Forelimb muscle (tissue), 1 donor: ENCODE measurements around the gene ABAT. TPM values are rescaled to one million over a fixed set of nuclear protein-coding genes. Genes with fewer than 3 reads are reported as not detected.
"Not testable (repeated sequence)": the region's sequence is repeated elsewhere in the genome, so short reads cannot be mapped to it uniquely, and the experiment has no call there.

Experiments used
- DNase-seq: peaks from one replicate; pipeline ENCODE4 v3.0.0-alpha.2; 2013; ENCODE audit warnings: low read depth
- polyA plus RNA-seq: library from polyadenylated mRNA; unstranded; fragments of 120-200 nt; gene quantifications from one replicate; pipeline ENCODE4 v1.2.1, GENCODE V29; 2013; ENCODE audit not compliant: insufficient read length

The ABAT gene
- polyA plus RNA-seq, 1 donor, result 17.7 TPM

- DNase-seq, result no peak
These were observed 67.7 kb downstream of the ABAT start for GRCh38 chr16:8742068-8742467.

GRCh38 chr16:8748944-8749343 lies 74.5 kb downstream of the ABAT start:
- not testable (repeated sequence) for DNase-seq

- DNase-seq, result no peak
These were observed 77.3 kb downstream of the ABAT start for GRCh38 chr16:8751481-8752311.

- DNase-seq, result no peak
These were observed 78.3 kb downstream of the ABAT start for GRCh38 chr16:8752706-8753105.

- no peak for DNase-seq
These were observed 79.1 kb downstream of the ABAT start for GRCh38 chr16:8753416-8754054.

- no peak for DNase-seq
These were observed 82.3 kb downstream of the ABAT start for GRCh38 chr16:8756755-8757154.

- no peak for DNase-seq
These were observed 83.6 kb downstream of the ABAT start for GRCh38 chr16:8758022-8758421.

- DNase-seq, result no peak
These were observed 85.6 kb downstream of the ABAT start for GRCh38 chr16:8760021-8760420.

GRCh38 chr16:8761078-8761477 lies 86.7 kb downstream of the ABAT start:
- DNase-seq, result no peak

GRCh38 chr16:8762254-8762653 lies 87.8 kb downstream of the ABAT start:
- no peak for DNase-seq

- no peak for DNase-seq
These were observed 88.7 kb downstream of the ABAT start for GRCh38 chr16:8763083-8763482.

GRCh38 chr16:8763899-8764298 lies 89.5 kb downstream of the ABAT start:
- DNase-seq, result no peak

GRCh38 chr16:8764525-8765250 lies 90.3 kb downstream of the ABAT start:
- DNase-seq, result no peak

- DNase-seq, result no peak
These were observed 92.8 kb downstream of the ABAT start for GRCh38 chr16:8767176-8767575.

GRCh38 chr16:8768283-8768682 lies 93.9 kb downstream of the ABAT start:
- no peak for DNase-seq

- DNase-seq, result no peak
These were observed 94.3 kb downstream of the ABAT start for GRCh38 chr16:8768692-8769091.

GRCh38 chr16:8773537-8773936 lies 99.1 kb downstream of the ABAT start:
- DNase-seq, result no peak

GRCh38 chr16:8774208-8774607 lies 99.8 kb downstream of the ABAT start:
- DNase-seq, result no peak

GRCh38 chr16:8775359-8775758 lies 100.9 kb downstream of the ABAT start:
- DNase-seq, result no peak

GRCh38 chr16:8776129-8776584 lies 101.7 kb downstream of the ABAT start:
- DNase-seq, result no peak

- no peak for DNase-seq
These were observed 102.8 kb downstream of the ABAT start for GRCh38 chr16:8777217-8777616.

GRCh38 chr16:8781797-8782196 lies 107.4 kb downstream of the ABAT start:
- no peak for DNase-seq

GRCh38 chr16:8782673-8783072 lies 108.3 kb downstream of the ABAT start:
- DNase-seq, result no peak
